Psoas muscle (tissue), 8 donors: ENCODE measurements around the gene TEX35. TPM values are rescaled to one million over a fixed set of nuclear protein-coding genes. Genes with fewer than 3 reads are reported as not detected.

Experiments used
- ATAC-seq, 4 donors: fragments of 200-7000 bp; cut with Tn5 transposase; one replicate each; pipeline ENCODE4 v1.9.1; 2020; ENCODE audit warnings: moderate library complexity in 3 of 4, mild to moderate bottlenecking in 2 of 4
- DNase-seq, 2 donors: peaks; one replicate each; pipeline ENCODE4 v3.0.0-alpha.2; 2020
- H3K27ac ChIP-seq: fragments of 200-600 bp; one replicate; pipeline ENCODE4 v1.8.0; 2022
- H3K27me3 ChIP-seq, 3 donors: fragments of 200-600 bp in 1 of 3; one replicate each; pipeline versions ENCODE4 v1.6.1 to v1.8.0; 2013 to 2022; ENCODE audit warnings: low read length in 2 of 3, mild to moderate bottlenecking in 2 of 3, moderate library complexity in 1 of 3; ENCODE audit not compliant: insufficient read depth in 3 of 3
- H3K36me3 ChIP-seq, 2 donors: fragments of 200-600 bp in 1 of 2; one replicate each; pipeline versions ENCODE4 v1.6.1 to v1.8.0; 2013 to 2022; ENCODE audit warnings: low read depth in 1 of 2, mild to moderate bottlenecking in 1 of 2, moderate library complexity in 1 of 2; ENCODE audit not compliant: insufficient read depth in 1 of 2
- H3K4me1 ChIP-seq: fragments of 200-600 bp; one replicate; pipeline ENCODE4 v1.8.0; 2022
- H3K4me3 ChIP-seq: fragments of 200-600 bp; one replicate; pipeline ENCODE4 v1.8.0; 2022; ENCODE audit warnings: mild to moderate bottlenecking
- H3K9me3 ChIP-seq: fragments of 200-600 bp; one replicate; pipeline ENCODE4 v1.8.0; 2022
- WGBS, 3 donors: extraction: QIAGEN DNeasy Blood & Tissue Kit; methylation state at CpG; one replicate each; pipeline versions ENCODE4 v1.1.6 to v1.1.7; 2013; 5-methylcytosine and 5-hydroxymethylcytosine counted together
- intact Hi-C, 2 donors: fragments of 100-400 bp; cut with DNase I; formaldehyde crosslinking; loops; one replicate each; pipeline versions ENCODE4 v1.11.0 to v1.14.2; 2022
- polyA plus RNA-seq, 3 donors: library from polyadenylated mRNA; stranded (reverse); fragments of 200-250 nt; gene quantifications; one replicate each; pipeline ENCODE4 v1.2.3, GENCODE V29; 2013
- total RNA-seq, 4 donors: library from RNA; stranded (reverse); fragmentation: NEBNext Ultra II Directional in 2 of 4; extraction: Animal tissue kit (Norgen Biotek cat#: 25700) in 2 of 4; gene quantifications; one replicate each; pipeline versions ENCODE4 v1.2.1 to v1.2.4, GENCODE V29; 2021 to 2023
- TF ChIP-seq, protein P1 (sequence below): fragments of 200-600 bp; IDR thresholded peaks from one replicate; pipeline ENCODE4 v1.8.0; 2022; ENCODE audit warnings: antibody characterized with exemption
- donor health status: healthy with polysubstance abuse.
- donor health status: DM: no; HTN: no; CAD: no; lungs with moderate emphysema.
- donor health status: Bipolar disorder and iron deficiency.
- donor health status: healthy.
- donor health status: DM: yes; HTN: yes; CAD: no.
- donor health status: DM: no; HTN: no; CAD: no.
- donor health status: DM: no; HTN: no; CAD: no.
- donor health status: DM: yes; HTN: yes; CAD: no.

Gene TEX35
- total and polyA plus RNA-seq, 7 donors = not detected

- H3K27me3 ChIP-seq = no peaks in the 10 kb centered on the region
- no peak for ATAC-seq
- no peak overlapping the region for H3K4me3 ChIP-seq
- TF ChIP-seq, protein P1, sequence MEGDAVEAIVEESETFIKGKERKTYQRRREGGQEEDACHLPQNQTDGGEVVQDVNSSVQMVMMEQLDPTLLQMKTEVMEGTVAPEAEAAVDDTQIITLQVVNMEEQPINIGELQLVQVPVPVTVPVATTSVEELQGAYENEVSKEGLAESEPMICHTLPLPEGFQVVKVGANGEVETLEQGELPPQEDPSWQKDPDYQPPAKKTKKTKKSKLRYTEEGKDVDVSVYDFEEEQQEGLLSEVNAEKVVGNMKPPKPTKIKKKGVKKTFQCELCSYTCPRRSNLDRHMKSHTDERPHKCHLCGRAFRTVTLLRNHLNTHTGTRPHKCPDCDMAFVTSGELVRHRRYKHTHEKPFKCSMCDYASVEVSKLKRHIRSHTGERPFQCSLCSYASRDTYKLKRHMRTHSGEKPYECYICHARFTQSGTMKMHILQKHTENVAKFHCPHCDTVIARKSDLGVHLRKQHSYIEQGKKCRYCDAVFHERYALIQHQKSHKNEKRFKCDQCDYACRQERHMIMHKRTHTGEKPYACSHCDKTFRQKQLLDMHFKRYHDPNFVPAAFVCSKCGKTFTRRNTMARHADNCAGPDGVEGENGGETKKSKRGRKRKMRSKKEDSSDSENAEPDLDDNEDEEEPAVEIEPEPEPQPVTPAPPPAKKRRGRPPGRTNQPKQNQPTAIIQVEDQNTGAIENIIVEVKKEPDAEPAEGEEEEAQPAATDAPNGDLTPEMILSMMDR = no peak
- peaks cover 13 to 68% of the 10 kb centered on the region in 2 donors for H3K36me3 ChIP-seq
- no peak overlapping the region for H3K27ac ChIP-seq
- intact Hi-C loops = no loop called here
- no peak for DNase-seq
- no peaks in the 10 kb centered on the region for H3K4me1 ChIP-seq
- H3K9me3 ChIP-seq = no peaks in the 10 kb centered on the region
Observed at GRCh38 chr1:178467837-178468236, 45.1 kb upstream of the TEX35 start.

GRCh38 chr1:178470411-178470960 is 42.4 kb upstream of the TEX35 start:
- TF ChIP-seq, protein P1 = no peak
- no peaks in the 10 kb centered on the region for H3K27me3 ChIP-seq
- no peak overlapping the region for H3K27ac ChIP-seq
- peaks cover 9 to 81% of the 10 kb centered on the region in 2 donors for H3K36me3 ChIP-seq
- no peaks in the 10 kb centered on the region for H3K4me1 ChIP-seq
- intact Hi-C loops = no loop called here
- ATAC-seq (no peak), DNase-seq (no peak)
- WGBS, 3 donors = 68 to 76% (median 69%) methylated on average over 5 of the region's 5 CpGs
- no peaks in the 10 kb centered on the region for H3K9me3 ChIP-seq
- H3K4me3 ChIP-seq = no peak overlapping the region

- H3K4me1 ChIP-seq = no peaks in the 10 kb centered on the region
- ATAC-seq (no peak), DNase-seq (no peak)
- H3K9me3 ChIP-seq = no peaks in the 10 kb centered on the region
- peaks cover 4 to 64% of the 10 kb centered on the region in 2 donors for H3K36me3 ChIP-seq
- intact Hi-C loops = no loop called here
- no peaks in the 10 kb centered on the region for H3K27me3 ChIP-seq
- TF ChIP-seq, protein P1 = no peak
- H3K4me3 ChIP-seq = no peak overlapping the region
- H3K27ac ChIP-seq = no peak overlapping the region
Observed at GRCh38 chr1:178472531-178472930, 40.4 kb upstream of the TEX35 start.

- WGBS, 3 donors = 78 to 85% (median 83%) methylated on average over 4 of the region's 4 CpGs
- no peak for ATAC-seq
Observed at GRCh38 chr1:178477373-178477772, 35.5 kb upstream of the TEX35 start.

More at GRCh38 chr1:178477373-178477772, 35.5 kb upstream of the TEX35 start:
- H3K9me3 ChIP-seq = no peaks in the 10 kb centered on the region
- peaks cover 0 to 40% of the 10 kb centered on the region in 2 donors for H3K36me3 ChIP-seq
- no peak overlapping the region for H3K4me3 ChIP-seq
- intact Hi-C loops = no loop called here
- DNase-seq = no peak
- H3K4me1 ChIP-seq = no peaks in the 10 kb centered on the region
- TF ChIP-seq, protein P1 = no peak
- H3K27me3 ChIP-seq = no peaks in the 10 kb centered on the region
- H3K27ac ChIP-seq = no peak overlapping the region
